Measurements from ENCODE around the gene TMEM132D. TPM values are rescaled to one million over a fixed set of nuclear protein-coding genes. Genes with fewer than 3 reads are reported as not detected.

Gene TMEM132D
- total RNA-seq, 1 experiment from 2014 or later = not detected

DNA sequence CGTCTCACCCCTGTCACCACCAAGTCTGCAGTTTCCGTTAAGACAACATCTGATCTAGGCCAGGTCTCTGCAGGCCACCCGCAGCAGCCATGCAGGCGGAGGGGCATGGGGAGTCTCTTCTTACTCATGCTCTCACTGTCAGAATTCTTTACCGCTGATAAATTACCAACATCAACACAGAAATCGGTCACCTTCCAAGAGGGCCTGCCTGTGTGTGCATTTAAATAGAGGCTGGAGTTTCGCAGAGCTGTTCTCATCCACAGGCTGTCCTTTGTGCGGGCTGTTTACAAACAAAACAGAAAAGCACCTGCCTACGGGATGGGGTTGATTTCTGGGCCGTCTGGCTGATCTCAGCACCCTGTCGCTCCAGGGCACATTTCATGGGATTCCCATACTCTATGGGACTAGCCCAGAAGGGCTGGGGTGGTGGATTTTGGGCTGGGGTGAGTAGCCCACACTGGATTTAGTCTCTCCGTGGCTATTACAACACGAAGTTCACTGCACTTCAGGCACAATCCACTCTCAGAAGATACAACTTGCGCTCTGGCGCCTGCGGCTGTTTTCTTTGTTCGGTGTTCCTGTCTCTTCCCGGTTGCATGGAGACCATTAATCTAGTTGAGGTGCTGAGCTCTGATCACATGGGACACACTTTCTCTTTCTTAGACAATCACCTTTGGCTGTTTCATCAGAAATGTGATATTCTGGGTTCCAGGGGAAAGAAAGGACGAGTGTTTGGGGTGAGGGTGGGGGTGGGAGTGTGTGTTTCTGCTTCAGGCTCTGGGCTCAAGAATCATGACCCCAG, 719.5 kb downstream of the TMEM132D start:
- CTCF ChIA-PET = no interaction called here
- in situ Hi-C loops (cut with HindIII; ENCODE audit: low pct_unique_long_range_greater_than_20kb, low sequenced_read_pairs) = no loop called here
- no peak for DNase-seq (ENCODE audit: low read depth, low spot score)

DNA sequence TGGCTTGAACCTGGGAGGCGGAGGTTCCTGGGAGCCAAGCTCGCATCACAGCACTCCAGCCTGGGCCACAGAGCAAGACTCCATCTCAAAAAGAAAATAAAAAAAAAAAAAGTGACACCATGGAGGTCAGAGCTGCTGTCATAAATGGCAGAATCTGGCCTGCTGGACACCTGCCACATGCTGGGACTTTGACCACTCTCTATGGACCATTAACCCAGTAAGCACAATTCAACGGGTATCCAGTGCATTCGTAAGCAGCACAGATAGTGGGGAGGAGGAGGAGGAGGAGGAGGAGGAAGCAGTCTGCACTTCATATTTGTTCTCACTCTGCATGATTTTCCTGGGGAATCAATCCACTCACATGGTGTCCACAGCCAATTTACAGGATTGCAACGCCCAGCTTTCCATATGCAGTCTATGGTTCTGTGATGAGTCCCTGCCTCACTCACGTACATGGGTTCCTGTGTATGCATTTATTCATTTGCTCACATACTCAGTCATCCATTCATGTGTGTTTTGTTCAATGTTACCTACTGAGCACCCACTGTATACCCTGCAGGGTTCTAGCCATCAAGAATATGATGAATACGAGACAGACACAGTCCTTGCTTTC, 723.8 kb downstream of the TMEM132D start:
- ChIA-PET POLR2A (no interaction called here), CTCF (no interaction called here)
- Histone ChIP-seq H3K36me3 (ENCODE audit: control insufficient read depth, insufficient read depth, low read length) (no peaks in the 10 kb centered on the region), H3K4me1 (ENCODE audit: control insufficient read depth, insufficient read depth, low read length) (no peaks in the 10 kb centered on the region), H3K27ac (ENCODE audit: low read length) (no peak overlapping the region), H3K9me3 (ENCODE audit: control insufficient read depth, insufficient read depth, low read depth, low read length) (no peaks in the 10 kb centered on the region), H3K4me3 (ENCODE audit: low read depth in 2 of 2, low read length in 2 of 2) (no peak overlapping the region), H3K27me3 (ENCODE audit: control insufficient read depth, insufficient read depth, low read length) (no peaks in the 10 kb centered on the region)
- BruUV-seq (replicated peaks) = no TSS peak
- intact Hi-C loops (cut with micrococcal nuclease; ENCODE audit: unreplicated experiment) = no loop called here
- ATAC-seq (no peak), DNase-seq (ENCODE audit: low read depth, low spot score) (no peak)
- in situ Hi-C loops (cut with HindIII; ENCODE audit: low pct_unique_long_range_greater_than_20kb, low sequenced_read_pairs) = no loop called here
- no peak for TF ChIP-seq SIN3A (IDR thresholded peaks at IDR 0.05; ENCODE audit: borderline replicate concordance, insufficient read depth, low read depth, low read length)

More for the DNA sequence above, 719.5 kb downstream of the TMEM132D start:
- H3K27me3 ChIP-seq (ENCODE audit: control insufficient read depth, insufficient read depth, low read length) = no peaks in the 10 kb centered on the region
- no TSS peak for BruUV-seq (replicated peaks)
- no peak overlapping the region for H3K4me3 ChIP-seq (ENCODE audit: low read depth in 2 of 2, low read length in 2 of 2)
- TF ChIP-seq SIN3A (IDR thresholded peaks at IDR 0.05; ENCODE audit: borderline replicate concordance, insufficient read depth, low read depth, low read length) = no peak
- no peak overlapping the region for H3K27ac ChIP-seq (ENCODE audit: low read length)
- no peak for ATAC-seq
- no peaks in the 10 kb centered on the region for H3K4me1 ChIP-seq (ENCODE audit: control insufficient read depth, insufficient read depth, low read length)
- intact Hi-C loops (cut with micrococcal nuclease; ENCODE audit: unreplicated experiment) = no loop called here
- POLR2A ChIA-PET = no interaction called here
- no peaks in the 10 kb centered on the region for H3K9me3 ChIP-seq (ENCODE audit: control insufficient read depth, insufficient read depth, low read depth, low read length)
- no peaks in the 10 kb centered on the region for H3K36me3 ChIP-seq (ENCODE audit: control insufficient read depth, insufficient read depth, low read length)

DNA sequence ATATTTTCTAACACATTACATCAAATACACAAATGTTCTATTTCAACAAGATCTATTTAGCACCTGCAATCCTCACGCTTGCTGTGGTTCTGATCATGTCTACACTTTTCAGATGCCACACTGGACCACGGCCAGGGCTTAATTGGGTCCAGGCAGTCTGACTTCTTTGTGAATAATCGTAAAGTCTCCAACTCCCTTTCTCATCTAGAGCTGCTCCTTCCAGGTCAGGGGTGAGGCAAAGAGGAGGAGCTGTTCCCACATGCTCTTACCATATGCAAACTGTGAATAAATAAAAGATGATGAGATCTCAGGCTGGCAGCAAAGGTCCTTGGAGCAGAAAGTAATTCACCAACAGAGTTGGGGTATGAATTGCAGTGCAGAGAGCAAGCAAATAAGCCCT, 733.9 kb downstream of the TMEM132D start:
- DNase-seq (ENCODE audit: low read depth, low spot score) (no peak), ATAC-seq (no peak)
- POLR2A ChIA-PET = no interaction called here
- BruUV-seq (replicated peaks) = no TSS peak
- in situ Hi-C loops (cut with HindIII; ENCODE audit: low pct_unique_long_range_greater_than_20kb, low sequenced_read_pairs) (no loop called here), intact Hi-C loops (cut with micrococcal nuclease; ENCODE audit: unreplicated experiment) (no loop called here)
- TF ChIP-seq SIN3A (IDR thresholded peaks at IDR 0.05; ENCODE audit: borderline replicate concordance, insufficient read depth, low read depth, low read length) (no peak), REST (IDR thresholded peaks at IDR 0.05; ENCODE audit: insufficient read depth in 1 of 2, low read depth in 2 of 2, low read length in 1 of 2) (no peak), TCF7L2 (IDR thresholded peaks at IDR 0.05; ENCODE audit: low read depth, low read length) (no peak), POLR2AphosphoS5 (IDR thresholded peaks at IDR 0.05; ENCODE audit: low read depth, low read length) (no peak)
- TF ChIP-seq, protein P1, sequence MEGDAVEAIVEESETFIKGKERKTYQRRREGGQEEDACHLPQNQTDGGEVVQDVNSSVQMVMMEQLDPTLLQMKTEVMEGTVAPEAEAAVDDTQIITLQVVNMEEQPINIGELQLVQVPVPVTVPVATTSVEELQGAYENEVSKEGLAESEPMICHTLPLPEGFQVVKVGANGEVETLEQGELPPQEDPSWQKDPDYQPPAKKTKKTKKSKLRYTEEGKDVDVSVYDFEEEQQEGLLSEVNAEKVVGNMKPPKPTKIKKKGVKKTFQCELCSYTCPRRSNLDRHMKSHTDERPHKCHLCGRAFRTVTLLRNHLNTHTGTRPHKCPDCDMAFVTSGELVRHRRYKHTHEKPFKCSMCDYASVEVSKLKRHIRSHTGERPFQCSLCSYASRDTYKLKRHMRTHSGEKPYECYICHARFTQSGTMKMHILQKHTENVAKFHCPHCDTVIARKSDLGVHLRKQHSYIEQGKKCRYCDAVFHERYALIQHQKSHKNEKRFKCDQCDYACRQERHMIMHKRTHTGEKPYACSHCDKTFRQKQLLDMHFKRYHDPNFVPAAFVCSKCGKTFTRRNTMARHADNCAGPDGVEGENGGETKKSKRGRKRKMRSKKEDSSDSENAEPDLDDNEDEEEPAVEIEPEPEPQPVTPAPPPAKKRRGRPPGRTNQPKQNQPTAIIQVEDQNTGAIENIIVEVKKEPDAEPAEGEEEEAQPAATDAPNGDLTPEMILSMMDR (IDR thresholded peaks at IDR 0.05) = no peak
- CTCF ChIA-PET = no interaction called here
- no peaks in the 10 kb centered on the region for H3K4me1 ChIP-seq (ENCODE audit: control insufficient read depth, insufficient read depth, low read length)
- H3K36me3 ChIP-seq (ENCODE audit: control insufficient read depth, insufficient read depth, low read length) = no peaks in the 10 kb centered on the region
- H3K4me3 ChIP-seq (ENCODE audit: low read depth in 2 of 2, low read length in 2 of 2) = no peak overlapping the region
- no peak overlapping the region for H3K27ac ChIP-seq (ENCODE audit: low read length)
- no peaks in the 10 kb centered on the region for H3K27me3 ChIP-seq (ENCODE audit: control insufficient read depth, insufficient read depth, low read length)
- H3K9me3 ChIP-seq (ENCODE audit: control insufficient read depth, insufficient read depth, low read depth, low read length) = no peaks in the 10 kb centered on the region
